Thyroid gland (tissue), 4 donors: ENCODE results near the gene COMTD1. TPM values are rescaled to one million over a fixed set of nuclear protein-coding genes. Genes with fewer than 3 reads are reported as not detected.
A peak's percentile ranks its signal among the peaks of the same experiment; 100 is the strongest.
"Not testable (repeated sequence)": the region's sequence is repeated elsewhere in the genome, so short reads cannot be mapped to it uniquely, and the experiment has no call there.

Experiments
- DNase-seq, 2 donors: peaks; one replicate each; pipeline ENCODE4 v3.0.0-alpha.2; 2019
- H3K27ac ChIP-seq, 3 donors: fragments of 200-600 bp; sonication (generic); 1 replicate in 2 of 3; 2 replicates in 1 of 3; pipeline ENCODE4 v1.5.1; 2016 to 2019; ENCODE audit warnings: mild to moderate bottlenecking in 1 of 3, moderate library complexity in 1 of 3
- H3K27me3 ChIP-seq: fragments of 200-600 bp; sonication (generic); one replicate; pipeline ENCODE4 v1.5.1; 2019
- H3K36me3 ChIP-seq, 2 donors: fragments of 200-600 bp; sonication (generic); one replicate each; pipeline ENCODE4 v1.5.1; 2016 to 2019
- H3K4me1 ChIP-seq, 2 donors: fragments of 200-600 bp; sonication (generic); one replicate each; pipeline ENCODE4 v1.5.1; 2017 to 2019
- H3K4me3 ChIP-seq, 3 donors: fragments of 200-600 bp; sonication (generic); replicated peaks in 1 of 3; 1 replicate in 2 of 3; 2 replicates in 1 of 3; pipeline ENCODE4 v1.5.1; 2016; ENCODE audit warnings: mild to moderate bottlenecking in 1 of 3
- H3K9me3 ChIP-seq: fragments of 200-600 bp; sonication (generic); one replicate; pipeline ENCODE4 v1.5.1; 2017
- CTCF ChIP-seq, 6 experiments: fragments of 200-600 bp in 3 of 6; fragments of 450-650 bp in 3 of 6; sonication (generic) in 3 of 6; IDR thresholded peaks; one replicate each; pipeline ENCODE4 v1.5.1; 2016 to 2019; ENCODE audit warnings: antibody characterized with exemption in 6 of 6, mild to moderate bottlenecking in 2 of 6, inconsistent platforms in 1 of 6, moderate library complexity in 1 of 6
- POLR2A ChIP-seq, 2 donors: fragments of 450-650 bp; IDR thresholded peaks; one replicate each; pipeline ENCODE4 v1.6.1; 2017; ENCODE audit warnings: antibody characterized with exemption in 2 of 2, mild to moderate bottlenecking in 2 of 2, moderate library complexity in 1 of 2
- WGBS, 2 donors: methylation state at CpG; one replicate each; pipeline ENCODE4 v1.1.5; 2017; 5-methylcytosine and 5-hydroxymethylcytosine counted together
- intact Hi-C: fragments of 100-400 bp; cut with DNase I; formaldehyde crosslinking; loops from one replicate; pipeline ENCODE4 v1.15.1; 2023
- total RNA-seq, 4 donors: library from RNA; depleted of rRNA; stranded (reverse); fragments of >200 nt; gene quantifications; one replicate each; pipeline ENCODE4 v1.2.3, GENCODE V29; 2016

COMTD1 gene
- total RNA-seq, 4 donors from 2014 or later, result 43.4 to 74.0 (median 68.7) TPM

- intact Hi-C loops, result no loop called here
- no peaks in the 10 kb centered on the region for H3K27me3 ChIP-seq
- H3K9me3 ChIP-seq, result no peaks in the 10 kb centered on the region
- TF ChIP-seq POLR2A (IDR thresholded peaks at IDR 0.05) (no peak), CTCF (IDR thresholded peaks at IDR 0.05) (no peak)
- peaks cover 15 to 47% of the 10 kb centered on the region in 2 donors for H3K36me3 ChIP-seq
- 56 to 79% methylated on average over 2 of the region's 2 CpGs for WGBS, 2 donors
- no peak for DNase-seq
- peaks cover 50 to 69% of the 10 kb centered on the region in 2 donors for H3K4me1 ChIP-seq
- H3K27ac ChIP-seq, result peak overlapping the region; percentile 97 to 99 (median 98)
- no peak overlapping the region for H3K4me3 ChIP-seq
These were observed 12.2 kb downstream of the COMTD1 start for GRCh38 chr10:75223507-75223906.

DNA sequence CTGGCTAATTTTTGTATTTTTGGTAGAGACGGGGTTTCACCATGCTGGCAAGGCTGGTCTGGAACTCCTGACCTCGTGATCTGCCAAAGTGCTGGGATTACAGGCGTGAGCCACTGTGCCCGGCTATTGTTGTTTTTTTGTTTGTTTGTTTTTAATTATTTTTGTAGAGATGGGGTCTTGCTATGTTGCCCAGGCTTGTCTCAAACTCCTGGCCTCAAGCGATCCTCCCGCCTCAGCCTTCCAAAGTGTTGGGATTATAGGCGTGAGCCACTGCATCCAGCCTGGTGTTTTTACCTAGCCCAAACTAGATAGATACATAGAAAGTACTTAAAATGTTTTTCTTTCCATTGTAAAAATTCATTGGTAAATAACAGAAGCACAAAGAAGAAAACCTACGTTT lies 14.3 kb downstream of the COMTD1 start:
- peak overlapping the region in 2 of 3 donors; percentile 64 to 82 for H3K27ac ChIP-seq
- H3K27me3 ChIP-seq, intact Hi-C loops, H3K4me3 ChIP-seq, DNase-seq, H3K9me3 ChIP-seq: not testable (repeated sequence)
- peaks cover 32 to 50% of the 10 kb centered on the region in 2 donors for H3K4me1 ChIP-seq
- WGBS, 2 donors, result 97 to 98% methylated on average over 8 of the region's 8 CpGs
- H3K36me3 ChIP-seq, result peaks cover 30 to 65% of the 10 kb centered on the region in 2 donors

DNA sequence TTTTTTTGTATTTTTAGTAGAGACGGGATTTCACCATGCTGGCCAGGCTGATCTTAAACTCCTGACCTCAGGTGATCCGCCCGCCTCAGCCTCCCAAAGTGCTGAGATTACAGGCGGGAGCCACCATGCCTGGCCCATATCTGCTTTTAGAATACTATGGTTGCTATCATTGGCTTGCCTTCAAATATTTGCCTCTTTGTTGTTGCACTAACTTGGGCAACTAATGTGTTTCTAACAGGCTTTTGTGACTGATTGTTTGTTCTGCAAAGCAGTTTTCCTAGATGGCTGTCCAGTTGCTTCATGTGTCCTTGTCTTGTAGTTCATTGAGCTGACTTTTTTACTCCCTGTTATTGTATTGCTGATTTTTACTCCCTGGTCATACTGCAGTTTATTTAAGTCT lies 15.5 kb downstream of the COMTD1 start:
- peak overlapping the region in 2 of 3 donors; percentile 64 to 82 for H3K27ac ChIP-seq
- no peak for DNase-seq
- WGBS, 2 donors, result 86 to 95% methylated on average over 4 of the region's 4 CpGs

GRCh38 chr10:75212343-75212742 lies 23.4 kb downstream of the COMTD1 start:
- 87 to 88% methylated on average over 6 of the region's 6 CpGs for WGBS, 2 donors
- no peak overlapping the region for H3K4me3 ChIP-seq
- no peaks in the 10 kb centered on the region for H3K9me3 ChIP-seq
- H3K27ac ChIP-seq, result peak overlapping the region in 1 of 3 donors; percentile 99
- intact Hi-C loops, result no loop called here
- peaks cover 32 to 45% of the 10 kb centered on the region in 2 donors for H3K36me3 ChIP-seq
- H3K27me3 ChIP-seq, result no peaks in the 10 kb centered on the region
- no peak for DNase-seq
- peaks cover 22 to 26% of the 10 kb centered on the region in 2 donors for H3K4me1 ChIP-seq
- TF ChIP-seq CTCF (IDR thresholded peaks at IDR 0.05), result no peak
- no peak for TF ChIP-seq POLR2A (IDR thresholded peaks at IDR 0.05)

More for the DNA sequence above, 15.5 kb downstream of the COMTD1 start:
- H3K36me3 ChIP-seq, result peaks cover 42 to 77% of the 10 kb centered on the region in 2 donors
- H3K4me1 ChIP-seq, result peaks cover 24 to 45% of the 10 kb centered on the region in 2 donors
- H3K27me3 ChIP-seq, result no peaks in the 10 kb centered on the region
- intact Hi-C loops, result no loop called here
- H3K9me3 ChIP-seq, result no peaks in the 10 kb centered on the region
- TF ChIP-seq POLR2A (IDR thresholded peaks at IDR 0.05) (no peak), CTCF (IDR thresholded peaks at IDR 0.05) (no peak)
- no peak overlapping the region for H3K4me3 ChIP-seq

DNA sequence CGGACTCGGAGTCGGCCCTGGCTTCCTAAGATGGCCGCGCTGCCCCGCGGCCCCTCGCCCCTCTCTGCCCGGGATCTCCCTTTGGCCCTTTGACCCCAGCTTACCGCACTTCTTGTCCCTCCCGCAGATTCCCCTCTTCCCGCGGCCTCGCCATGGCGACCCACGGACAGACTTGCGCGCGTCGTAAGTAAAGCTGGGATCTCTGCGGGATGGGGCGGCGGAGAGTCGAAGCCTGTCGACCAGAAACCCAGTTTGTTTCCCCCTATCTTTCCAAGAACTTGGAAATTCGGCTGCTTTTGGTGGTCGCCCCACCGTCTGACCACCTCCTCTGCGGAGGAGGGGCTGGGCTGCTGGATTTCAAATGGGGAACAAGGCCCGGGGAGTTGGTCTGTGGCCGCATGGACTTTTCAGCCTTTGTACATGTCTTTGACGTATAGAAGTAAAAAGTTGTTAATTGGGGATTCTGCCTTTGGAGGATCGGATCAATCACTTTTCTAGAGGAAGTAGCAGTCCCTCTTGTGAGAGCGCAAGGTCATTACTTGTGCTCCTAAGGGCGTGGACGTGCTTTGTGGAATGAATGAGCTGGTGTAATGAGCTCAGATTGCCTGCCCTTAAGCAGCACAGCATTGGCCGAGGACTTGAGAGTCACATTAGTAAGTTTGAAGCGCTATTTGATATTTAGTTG lies 24.6 kb downstream of the COMTD1 start:
- intact Hi-C loops, result no loop called here
- no peak for DNase-seq
- Histone ChIP-seq H3K27ac (peak overlapping the region; percentile 98 to 99 (median 99)), H3K9me3 (no peaks in the 10 kb centered on the region), H3K36me3 (peaks cover 25 to 36% of the 10 kb centered on the region in 2 donors), H3K4me3 (peak overlapping the region; percentile 77 to 97 (median 97)), H3K4me1 (peaks cover 21 to 27% of the 10 kb centered on the region in 2 donors), H3K27me3 (no peaks in the 10 kb centered on the region)
- 0% methylated on average over 27 to 30 of the region's 38 CpGs for WGBS, 2 donors
- TF ChIP-seq POLR2A (IDR thresholded peaks at IDR 0.05), result no peak
- TF ChIP-seq CTCF (IDR thresholded peaks at IDR 0.05), result no peak
